WTC11 (cell line): ENCODE results near the gene RPL38. TPM values are rescaled to one million over a fixed set of nuclear protein-coding genes. Genes with fewer than 3 reads are reported as not detected.

Source experiments
- ATAC-seq: fragments of 200-7000 bp; cut with Tn5 transposase; 2 replicates; pipeline ENCODE4 v1.10.0; 2021; ENCODE audit warnings: mild to moderate bottlenecking, moderate library complexity
- CTCF ChIA-PET: fragments of 300-600 bp; sonication (Branson Sonifier 250); formaldehyde crosslinking; loops from one replicate; lab custom pipeline; 2021; ENCODE audit warnings: antibody characterized with exemption; lab: Charles Lee
- POLR2A ChIA-PET: fragments of 350-600 bp; sonication (Branson Sonifier 250); formaldehyde crosslinking; loops from one replicate; lab custom pipeline; 2021; ENCODE audit warnings: antibody characterized with exemption; lab: Charles Lee
- DNase-seq: peaks from one replicate; pipeline ENCODE4 v3.0.0; 2021; ENCODE audit warnings: low spot score
- H3K27ac Mint-ChIP-seq: 2 replicates; pipeline ENCODE4 v1.8.0; 2021; ENCODE audit warnings: mixed read lengths
- H3K27me3 Mint-ChIP-seq: 2 replicates; pipeline ENCODE4 v1.8.0; 2021; ENCODE audit warnings: low read depth, mild to moderate bottlenecking, moderate library complexity, mixed read lengths
- H3K36me3 Mint-ChIP-seq: 2 replicates; pipeline ENCODE4 v1.8.0; 2021; ENCODE audit warnings: mixed read lengths
- H3K4me1 Mint-ChIP-seq: 2 replicates; pipeline ENCODE4 v1.8.0; 2022; ENCODE audit warnings: mixed read lengths
- H3K4me3 Mint-ChIP-seq: 2 replicates; pipeline ENCODE4 v1.8.0; 2021; ENCODE audit warnings: mild to moderate bottlenecking, moderate library complexity, mixed read lengths
- H3K9me3 Mint-ChIP-seq: 2 replicates; pipeline ENCODE4 v1.8.0; 2021; ENCODE audit warnings: mixed read lengths
- IRF2 ChIP-seq: sonication (generic); formaldehyde crosslinking; IDR thresholded peaks from 2 replicates; pipeline ENCODE4 v1.8.0; 2022; ENCODE audit warnings: low read depth, missing genetic modification reagents, borderline replicate concordance
- JAZF1 ChIP-seq: fragments of 250-450 bp; sonication (Bioruptor Pico); IDR thresholded peaks from 2 replicates; pipeline ENCODE4 v1.9.0; 2021; ENCODE audit warnings: moderate library complexity, mild to moderate bottlenecking, inconsistent platforms
- KAT7 ChIP-seq: sonication (generic); formaldehyde crosslinking; IDR thresholded peaks from 2 replicates; pipeline ENCODE4 v1.8.1; 2023; ENCODE audit warnings: missing genetic modification reagents, mild to moderate bottlenecking, borderline replicate concordance
- NR2C2 ChIP-seq: sonication (generic); formaldehyde crosslinking; IDR thresholded peaks from 2 replicates; pipeline ENCODE4 v1.8.0; 2022; ENCODE audit warnings: mild to moderate bottlenecking, missing genetic modification reagents
- SP1 ChIP-seq: sonication (generic); formaldehyde crosslinking; conservative IDR thresholded peaks from 2 replicates; pipeline ENCODE4 v1.8.1; 2022; ENCODE audit warnings: missing genetic modification reagents
- TCF7 ChIP-seq: sonication (generic); formaldehyde crosslinking; IDR thresholded peaks from 2 replicates; pipeline ENCODE4 v1.8.0; 2022; ENCODE audit warnings: mild to moderate bottlenecking, low read depth, missing genetic modification reagents, moderate library complexity
- ZNF121 ChIP-seq: sonication (generic); formaldehyde crosslinking; IDR thresholded peaks from 2 replicates; pipeline ENCODE4 v1.8.0; 2023; ENCODE audit warnings: missing genetic modification reagents
- ZNF416 ChIP-seq: fragments of 250-450 bp; sonication (Bioruptor Pico); IDR thresholded peaks from 2 replicates; pipeline ENCODE4 v1.9.0; 2021; ENCODE audit warnings: mild to moderate bottlenecking, inconsistent platforms
- total RNA-seq: library from RNA; stranded (reverse); gene quantifications from 3 replicates; pipeline ENCODE4 v1.2.3, GENCODE V29; 2021
- TF ChIP-seq, protein P1 (sequence below): fragments of 250-450 bp; sonication (Bioruptor Pico); IDR thresholded peaks from 2 replicates; pipeline ENCODE4 v1.9.0; 2021; ENCODE audit warnings: mild to moderate bottlenecking, borderline replicate concordance
- TF ChIP-seq, protein P2 (sequence below): fragments of 250-450 bp; sonication (Bioruptor Pico); conservative IDR thresholded peaks from 2 replicates; pipeline ENCODE4 v1.9.0; 2021; ENCODE audit warnings: mild to moderate bottlenecking
- TF ChIP-seq, protein P3 (sequence below): fragments of 250-450 bp; sonication (Bioruptor Pico); IDR thresholded peaks from 2 replicates; pipeline ENCODE4 v2.1.2; 2022; ENCODE audit warnings: mild to moderate bottlenecking, moderate library complexity
- TF ChIP-seq, protein P4 (sequence below): sonication (generic); formaldehyde crosslinking; IDR thresholded peaks from 2 replicates; pipeline ENCODE4 v1.8.1; 2023; ENCODE audit warnings: mild to moderate bottlenecking, moderate library complexity, missing genetic modification reagents
- TF ChIP-seq, protein P5 (sequence below): fragments of 250-450 bp; sonication (Bioruptor Pico); IDR thresholded peaks from 2 replicates; pipeline ENCODE4 v1.8.0; 2021; ENCODE audit warnings: mild to moderate bottlenecking
- TF ChIP-seq, protein P6 (sequence below): sonication (generic); formaldehyde crosslinking; IDR thresholded peaks from 2 replicates; pipeline ENCODE4 v1.8.0; 2022; ENCODE audit warnings: mild to moderate bottlenecking, missing genetic modification reagents
- TF ChIP-seq, protein P7 (sequence below): sonication (generic); formaldehyde crosslinking; IDR thresholded peaks from 2 replicates; pipeline ENCODE4 v1.8.1; 2022; ENCODE audit warnings: mild to moderate bottlenecking, moderate library complexity, missing genetic modification reagents

The RPL38 gene
- total RNA-seq, 1 experiment from 2014 or later: 1,170 TPM

DNA sequence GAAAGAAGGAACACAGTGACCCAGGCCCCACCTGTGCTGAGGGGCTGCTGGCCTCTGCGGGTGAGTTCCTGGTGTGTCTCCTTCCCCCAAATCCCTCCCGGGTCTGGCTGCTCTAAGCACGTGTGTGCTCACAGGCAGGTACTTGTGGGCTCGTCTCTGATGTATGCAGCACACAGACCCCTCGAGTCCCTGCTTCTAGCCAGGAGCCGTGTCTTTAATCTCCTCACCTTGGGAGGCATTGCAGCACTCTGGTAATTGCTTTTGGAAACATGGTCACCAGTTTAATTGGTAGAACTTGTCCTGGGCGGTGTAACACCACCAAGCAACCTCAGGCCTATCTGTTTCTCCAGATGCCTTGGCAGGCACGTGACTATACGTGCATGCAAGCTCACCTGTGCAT, 8.8 kb upstream of the RPL38 start:
- TF ChIP-seq, protein P1, sequence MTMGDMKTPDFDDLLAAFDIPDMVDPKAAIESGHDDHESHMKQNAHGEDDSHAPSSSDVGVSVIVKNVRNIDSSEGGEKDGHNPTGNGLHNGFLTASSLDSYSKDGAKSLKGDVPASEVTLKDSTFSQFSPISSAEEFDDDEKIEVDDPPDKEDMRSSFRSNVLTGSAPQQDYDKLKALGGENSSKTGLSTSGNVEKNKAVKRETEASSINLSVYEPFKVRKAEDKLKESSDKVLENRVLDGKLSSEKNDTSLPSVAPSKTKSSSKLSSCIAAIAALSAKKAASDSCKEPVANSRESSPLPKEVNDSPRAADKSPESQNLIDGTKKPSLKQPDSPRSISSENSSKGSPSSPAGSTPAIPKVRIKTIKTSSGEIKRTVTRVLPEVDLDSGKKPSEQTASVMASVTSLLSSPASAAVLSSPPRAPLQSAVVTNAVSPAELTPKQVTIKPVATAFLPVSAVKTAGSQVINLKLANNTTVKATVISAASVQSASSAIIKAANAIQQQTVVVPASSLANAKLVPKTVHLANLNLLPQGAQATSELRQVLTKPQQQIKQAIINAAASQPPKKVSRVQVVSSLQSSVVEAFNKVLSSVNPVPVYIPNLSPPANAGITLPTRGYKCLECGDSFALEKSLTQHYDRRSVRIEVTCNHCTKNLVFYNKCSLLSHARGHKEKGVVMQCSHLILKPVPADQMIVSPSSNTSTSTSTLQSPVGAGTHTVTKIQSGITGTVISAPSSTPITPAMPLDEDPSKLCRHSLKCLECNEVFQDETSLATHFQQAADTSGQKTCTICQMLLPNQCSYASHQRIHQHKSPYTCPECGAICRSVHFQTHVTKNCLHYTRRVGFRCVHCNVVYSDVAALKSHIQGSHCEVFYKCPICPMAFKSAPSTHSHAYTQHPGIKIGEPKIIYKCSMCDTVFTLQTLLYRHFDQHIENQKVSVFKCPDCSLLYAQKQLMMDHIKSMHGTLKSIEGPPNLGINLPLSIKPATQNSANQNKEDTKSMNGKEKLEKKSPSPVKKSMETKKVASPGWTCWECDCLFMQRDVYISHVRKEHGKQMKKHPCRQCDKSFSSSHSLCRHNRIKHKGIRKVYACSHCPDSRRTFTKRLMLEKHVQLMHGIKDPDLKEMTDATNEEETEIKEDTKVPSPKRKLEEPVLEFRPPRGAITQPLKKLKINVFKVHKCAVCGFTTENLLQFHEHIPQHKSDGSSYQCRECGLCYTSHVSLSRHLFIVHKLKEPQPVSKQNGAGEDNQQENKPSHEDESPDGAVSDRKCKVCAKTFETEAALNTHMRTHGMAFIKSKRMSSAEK (CRISPR knock-in tag): no peak
- no peak for TF ChIP-seq JAZF1 (CRISPR knock-in tag)
- no peak for TF ChIP-seq ZNF121 (CRISPR knock-in tag)
- no peak for TF ChIP-seq ZNF416 (CRISPR knock-in tag)
- no peak for TF ChIP-seq IRF2 (CRISPR knock-in tag)
- TF ChIP-seq TCF7 (CRISPR knock-in tag): no peak
- TF ChIP-seq, protein P2, sequence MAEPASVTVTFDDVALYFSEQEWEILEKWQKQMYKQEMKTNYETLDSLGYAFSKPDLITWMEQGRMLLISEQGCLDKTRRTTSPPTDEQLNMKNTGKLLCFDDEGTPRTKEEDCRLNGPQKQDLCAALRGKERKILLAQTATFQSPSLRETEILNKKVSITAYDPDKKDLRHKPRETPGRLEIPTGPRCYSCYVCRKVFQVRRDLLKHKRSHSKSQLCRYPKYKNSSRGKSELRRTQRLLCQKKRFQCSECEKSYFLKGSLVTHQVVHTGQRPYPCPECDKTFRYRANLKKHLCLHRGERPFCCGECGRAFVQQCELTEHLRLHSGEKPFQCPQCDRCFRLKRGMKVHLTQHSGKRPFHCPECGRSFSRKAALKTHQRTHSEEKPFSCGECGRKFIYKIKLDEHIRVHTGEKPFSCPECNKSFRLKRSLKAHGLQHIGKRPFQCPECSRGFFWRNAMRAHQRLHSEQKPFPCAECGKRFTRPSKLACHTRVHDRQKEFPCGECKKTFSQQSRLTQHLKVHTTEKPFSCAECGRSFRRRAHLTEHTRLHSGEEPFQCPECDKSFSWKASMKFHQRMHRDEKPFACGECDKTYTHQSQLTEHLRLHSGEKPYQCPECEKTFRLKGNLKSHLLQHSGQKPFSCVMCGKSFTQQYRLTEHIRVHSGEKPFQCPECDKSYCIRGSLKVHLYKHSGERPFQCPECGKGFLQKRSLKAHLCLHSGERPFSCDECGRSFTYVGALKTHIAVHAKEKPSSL (CRISPR knock-in tag): no peak
- TF ChIP-seq, protein P3, sequence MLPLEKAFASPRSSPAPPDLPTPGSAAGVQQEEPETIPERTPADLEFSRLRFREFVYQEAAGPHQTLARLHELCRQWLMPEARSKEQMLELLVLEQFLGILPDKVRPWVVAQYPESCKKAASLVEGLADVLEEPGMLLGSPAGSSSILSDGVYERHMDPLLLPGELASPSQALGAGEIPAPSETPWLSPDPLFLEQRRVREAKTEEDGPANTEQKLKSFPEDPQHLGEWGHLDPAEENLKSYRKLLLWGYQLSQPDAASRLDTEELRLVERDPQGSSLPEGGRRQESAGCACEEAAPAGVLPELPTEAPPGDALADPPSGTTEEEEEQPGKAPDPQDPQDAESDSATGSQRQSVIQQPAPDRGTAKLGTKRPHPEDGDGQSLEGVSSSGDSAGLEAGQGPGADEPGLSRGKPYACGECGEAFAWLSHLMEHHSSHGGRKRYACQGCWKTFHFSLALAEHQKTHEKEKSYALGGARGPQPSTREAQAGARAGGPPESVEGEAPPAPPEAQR (CRISPR knock-in tag): no peak
- TF ChIP-seq, protein P4, sequence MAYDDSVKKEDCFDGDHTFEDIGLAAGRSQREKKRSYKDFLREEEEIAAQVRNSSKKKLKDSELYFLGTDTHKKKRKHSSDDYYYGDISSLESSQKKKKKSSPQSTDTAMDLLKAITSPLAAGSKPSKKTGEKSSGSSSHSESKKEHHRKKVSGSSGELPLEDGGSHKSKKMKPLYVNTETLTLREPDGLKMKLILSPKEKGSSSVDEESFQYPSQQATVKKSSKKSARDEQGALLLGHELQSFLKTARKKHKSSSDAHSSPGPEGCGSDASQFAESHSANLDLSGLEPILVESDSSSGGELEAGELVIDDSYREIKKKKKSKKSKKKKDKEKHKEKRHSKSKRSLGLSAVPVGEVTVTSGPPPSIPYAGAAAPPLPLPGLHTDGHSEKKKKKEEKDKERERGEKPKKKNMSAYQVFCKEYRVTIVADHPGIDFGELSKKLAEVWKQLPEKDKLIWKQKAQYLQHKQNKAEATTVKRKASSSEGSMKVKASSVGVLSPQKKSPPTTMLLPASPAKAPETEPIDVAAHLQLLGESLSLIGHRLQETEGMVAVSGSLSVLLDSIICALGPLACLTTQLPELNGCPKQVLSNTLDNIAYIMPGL: no peak
- TF ChIP-seq, protein P5, sequence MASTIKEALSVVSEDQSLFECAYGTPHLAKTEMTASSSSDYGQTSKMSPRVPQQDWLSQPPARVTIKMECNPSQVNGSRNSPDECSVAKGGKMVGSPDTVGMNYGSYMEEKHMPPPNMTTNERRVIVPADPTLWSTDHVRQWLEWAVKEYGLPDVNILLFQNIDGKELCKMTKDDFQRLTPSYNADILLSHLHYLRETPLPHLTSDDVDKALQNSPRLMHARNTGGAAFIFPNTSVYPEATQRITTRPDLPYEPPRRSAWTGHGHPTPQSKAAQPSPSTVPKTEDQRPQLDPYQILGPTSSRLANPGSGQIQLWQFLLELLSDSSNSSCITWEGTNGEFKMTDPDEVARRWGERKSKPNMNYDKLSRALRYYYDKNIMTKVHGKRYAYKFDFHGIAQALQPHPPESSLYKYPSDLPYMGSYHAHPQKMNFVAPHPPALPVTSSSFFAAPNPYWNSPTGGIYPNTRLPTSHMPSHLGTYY (CRISPR knock-in tag): no peak
- no peak for TF ChIP-seq KAT7 (CRISPR knock-in tag)
- TF ChIP-seq NR2C2 (CRISPR knock-in tag): no peak
- TF ChIP-seq, protein P6, sequence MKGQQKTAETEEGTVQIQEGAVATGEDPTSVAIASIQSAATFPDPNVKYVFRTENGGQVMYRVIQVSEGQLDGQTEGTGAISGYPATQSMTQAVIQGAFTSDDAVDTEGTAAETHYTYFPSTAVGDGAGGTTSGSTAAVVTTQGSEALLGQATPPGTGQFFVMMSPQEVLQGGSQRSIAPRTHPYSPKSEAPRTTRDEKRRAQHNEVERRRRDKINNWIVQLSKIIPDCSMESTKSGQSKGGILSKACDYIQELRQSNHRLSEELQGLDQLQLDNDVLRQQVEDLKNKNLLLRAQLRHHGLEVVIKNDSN (CRISPR knock-in tag): no peak
- no peak for TF ChIP-seq SP1 (CRISPR knock-in tag)
- TF ChIP-seq, protein P7, sequence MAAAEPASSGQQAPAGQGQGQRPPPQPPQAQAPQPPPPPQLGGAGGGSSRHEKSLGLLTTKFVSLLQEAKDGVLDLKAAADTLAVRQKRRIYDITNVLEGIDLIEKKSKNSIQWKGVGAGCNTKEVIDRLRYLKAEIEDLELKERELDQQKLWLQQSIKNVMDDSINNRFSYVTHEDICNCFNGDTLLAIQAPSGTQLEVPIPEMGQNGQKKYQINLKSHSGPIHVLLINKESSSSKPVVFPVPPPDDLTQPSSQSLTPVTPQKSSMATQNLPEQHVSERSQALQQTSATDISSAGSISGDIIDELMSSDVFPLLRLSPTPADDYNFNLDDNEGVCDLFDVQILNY (CRISPR knock-in tag): no peak
- ATAC-seq (no peak), DNase-seq (no peak)
- Mint-ChIP-seq H3K4me1 (peaks cover 4% of the 10 kb centered on the region), H3K27me3 (peaks cover 6% of the 10 kb centered on the region), H3K9me3 (peaks cover 3% of the 10 kb centered on the region; the same call in 1 of the 2 replicates), H3K27ac (no peak overlapping the region), H3K4me3 (no peak overlapping the region), H3K36me3 (no peaks in the 10 kb centered on the region)
- ChIA-PET CTCF (interaction anchor here (0.5 to 1.5 kb wide), 5 partner anchors 9 to 193 kb away, joined by 3 to 5 read pairs (median 4); partner anchors contain the start of gene RPL38), POLR2A (no interaction called here)
